ENCODE measurements around the gene PTN.
"Not testable (repeated sequence)": the region's sequence is repeated elsewhere in the genome, so short reads cannot be mapped to it uniquely, and the experiment has no call there.

Gene PTN

GRCh38 chr7:137316648-137317353 lies 26.7 kb downstream of the PTN start:
- DNase-seq: no peak

GRCh38 chr7:137313201-137313600 lies 30.3 kb downstream of the PTN start:
- DNase-seq: no peak

GRCh38 chr7:137306748-137307147 lies 36.8 kb downstream of the PTN start:
- no peak for DNase-seq

DNA sequence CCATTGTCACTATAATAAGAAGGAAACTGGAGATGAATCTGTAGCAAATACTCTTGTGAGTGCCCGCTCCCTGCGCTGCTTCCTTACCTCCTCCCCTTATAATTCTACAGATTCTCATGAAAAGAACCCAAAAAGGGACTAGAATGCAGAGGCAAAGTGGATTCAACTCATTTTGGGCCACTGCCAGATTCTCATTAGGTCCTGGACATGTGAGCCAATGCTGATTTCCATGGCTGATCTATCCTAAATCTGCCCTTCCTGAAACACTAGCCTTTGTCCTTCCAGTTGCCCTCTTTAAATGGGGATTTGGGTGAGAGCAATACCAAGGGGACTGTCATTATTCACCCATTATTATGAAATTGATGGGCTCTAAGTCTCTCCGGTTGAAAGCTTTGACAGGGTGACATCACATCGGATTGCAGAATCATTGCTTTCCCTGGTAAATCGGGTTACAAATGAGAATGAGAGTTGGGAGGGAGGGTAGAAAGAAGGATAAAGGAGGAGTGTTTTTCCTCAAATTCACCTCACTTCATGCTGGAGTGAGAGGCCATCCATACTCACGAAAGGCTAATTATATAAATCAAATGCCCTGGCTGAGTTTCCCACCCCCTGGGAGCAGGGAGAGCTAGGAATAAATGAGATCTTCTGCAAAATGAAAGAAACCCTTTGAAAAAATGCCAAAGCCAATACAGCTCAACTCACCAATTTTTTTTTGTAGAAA lies 37.5 kb downstream of the PTN start:
- DNase-seq: no peak

GRCh38 chr7:137304624-137305235 lies 38.8 kb downstream of the PTN start:
- no peak for DNase-seq

DNA sequence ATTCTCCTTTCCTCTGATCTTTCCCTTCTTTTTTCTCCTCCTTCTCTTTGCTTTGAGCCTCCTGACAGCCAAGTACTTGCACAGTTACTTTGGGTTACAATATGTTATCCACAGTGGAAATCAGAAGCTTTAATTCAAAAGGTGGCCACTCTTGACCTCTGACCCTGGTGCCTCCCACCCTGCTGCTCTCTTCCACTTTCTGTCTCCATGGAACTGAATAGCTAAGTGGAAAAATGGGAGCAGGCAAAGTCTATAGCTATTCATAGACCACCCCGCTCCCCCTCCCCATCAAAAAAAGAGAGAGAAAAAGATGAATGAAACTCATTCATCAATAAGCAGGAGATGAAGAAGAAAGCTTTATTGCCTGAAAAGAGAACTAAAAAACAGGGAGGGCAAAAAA lies 39.4 kb downstream of the PTN start:
- DNase-seq: no peak

DNA sequence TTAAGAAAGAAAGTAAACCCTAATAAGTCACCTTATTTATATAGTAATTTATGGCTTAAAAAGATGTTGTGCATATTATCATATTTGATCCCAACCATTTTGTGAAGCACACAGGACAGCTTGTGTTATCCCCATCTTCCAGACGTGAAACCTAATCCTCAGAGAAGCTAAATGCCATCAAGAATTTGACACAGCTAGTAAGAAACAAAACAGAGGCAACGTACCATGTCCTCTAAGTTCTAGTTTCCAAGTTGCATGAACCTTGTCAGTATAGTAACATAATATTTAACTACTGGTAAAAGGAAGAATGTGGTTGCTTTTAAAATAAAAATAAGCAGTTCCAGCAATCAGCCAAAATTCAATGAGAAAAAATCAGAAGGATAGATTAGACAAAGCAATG lies 41.5 kb downstream of the PTN start:
- no peak for DNase-seq

- DNase-seq: no peak
Measured at GRCh38 chr7:137298464-137298794, 45.1 kb downstream of the PTN start.

DNA sequence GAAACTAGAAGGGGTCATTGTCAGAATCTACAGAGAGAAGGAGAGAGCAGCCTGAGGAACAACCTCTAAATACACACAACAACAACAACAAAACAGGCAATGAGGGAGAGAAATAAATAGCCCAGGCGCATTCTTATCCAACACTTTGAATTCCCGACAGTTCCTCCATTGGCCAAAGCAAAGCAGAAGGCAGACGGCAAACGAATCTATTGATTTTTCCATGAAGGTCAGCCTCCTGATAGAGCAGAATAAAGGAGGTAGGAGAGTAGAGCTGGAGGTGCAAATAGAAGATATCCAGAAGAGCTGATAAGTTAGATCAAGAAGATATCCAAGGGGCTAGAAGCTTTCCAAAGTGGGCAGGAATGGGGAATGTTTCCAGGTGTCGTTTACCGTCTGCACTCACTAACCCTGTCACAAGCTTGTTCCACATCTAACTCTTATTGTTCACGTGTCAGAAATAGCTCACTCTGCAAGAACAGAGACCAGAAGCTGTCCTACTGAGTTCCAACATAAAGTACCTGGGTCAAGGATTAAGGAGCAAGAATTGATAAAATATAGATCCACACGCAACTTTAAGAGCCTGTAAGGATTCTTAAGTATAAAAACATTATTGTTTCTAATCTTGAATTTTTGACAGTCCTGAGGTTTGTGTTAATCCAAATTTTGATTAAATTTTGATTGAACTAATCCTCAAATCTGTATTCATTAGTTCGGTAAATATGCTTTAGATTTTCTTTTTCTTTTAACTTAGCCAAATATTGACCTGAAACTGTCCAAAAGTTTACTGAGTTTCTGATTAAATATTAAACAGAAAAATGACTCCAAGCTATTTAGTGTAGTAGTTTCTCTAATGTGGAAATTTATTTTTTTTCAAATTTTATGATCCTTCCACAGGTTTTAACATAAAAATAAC lies 45.7 kb downstream of the PTN start:
- DNase-seq: no peak

DNA sequence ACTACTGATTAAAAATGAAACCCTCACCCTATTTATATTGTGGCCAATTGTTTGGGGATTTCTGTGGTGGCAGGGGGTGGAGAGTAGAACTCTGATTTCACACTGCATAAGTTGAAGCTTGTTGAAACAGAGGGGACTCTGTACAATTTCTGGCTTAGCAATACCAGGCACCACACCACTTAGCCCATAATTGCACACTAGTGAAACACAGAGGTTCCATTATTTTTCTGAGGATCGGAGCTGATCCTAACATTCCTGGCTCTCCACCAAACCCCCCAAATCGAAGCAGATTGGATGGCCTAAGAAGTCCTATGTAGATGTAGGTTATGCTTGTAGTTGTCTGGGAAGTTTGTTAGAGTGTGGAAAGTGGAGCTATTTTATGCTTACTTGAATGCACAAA lies 47.0 kb downstream of the PTN start:
- DNase-seq: no peak

DNA sequence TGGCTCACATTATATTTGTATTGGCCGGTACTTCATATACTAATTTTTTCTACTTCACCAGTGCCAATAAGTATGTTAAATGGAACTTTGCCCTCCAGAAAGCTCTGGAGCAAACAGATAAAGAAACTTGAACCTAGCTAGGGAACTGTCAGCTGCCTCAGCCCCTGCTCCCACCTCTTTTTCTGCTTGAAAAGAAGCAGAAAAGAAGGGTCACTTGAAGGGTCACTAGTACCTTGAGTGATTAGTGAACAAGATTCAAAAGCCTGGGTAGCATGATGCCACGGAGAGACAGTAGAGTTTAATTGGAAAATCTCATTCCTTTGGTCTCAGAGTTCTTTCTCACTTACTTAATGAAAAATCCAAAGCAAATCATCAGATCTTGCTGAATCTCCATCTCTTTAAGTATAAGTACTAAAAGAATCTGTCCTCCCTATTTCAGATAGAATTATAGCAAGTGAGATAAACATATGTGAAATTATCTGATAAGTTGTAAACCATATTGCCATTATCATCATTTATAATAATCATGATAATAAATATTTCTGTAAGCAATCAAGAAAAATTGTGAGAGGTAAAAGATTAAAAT lies 47.7 kb downstream of the PTN start:
- no peak for DNase-seq

DNA sequence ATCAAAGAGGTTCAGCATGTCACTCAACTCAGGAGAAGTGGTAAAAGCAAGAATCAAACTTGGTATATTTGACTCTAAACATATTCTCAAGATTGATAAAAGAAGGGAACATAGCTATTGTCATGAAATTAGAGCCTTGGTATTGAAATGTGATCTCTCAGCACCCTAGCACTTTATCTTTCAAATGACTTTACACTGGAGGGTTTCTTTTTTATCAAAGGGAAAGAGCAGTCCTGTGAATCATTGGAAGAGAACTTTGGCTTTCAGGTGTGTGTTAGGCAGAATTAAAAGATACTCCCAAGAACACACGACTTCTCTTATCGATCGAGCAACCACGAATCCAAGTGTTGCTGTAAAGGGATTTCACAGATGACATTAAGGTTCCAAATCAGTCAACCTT lies 54.4 kb downstream of the PTN start:
- DNase-seq: no peak

DNA sequence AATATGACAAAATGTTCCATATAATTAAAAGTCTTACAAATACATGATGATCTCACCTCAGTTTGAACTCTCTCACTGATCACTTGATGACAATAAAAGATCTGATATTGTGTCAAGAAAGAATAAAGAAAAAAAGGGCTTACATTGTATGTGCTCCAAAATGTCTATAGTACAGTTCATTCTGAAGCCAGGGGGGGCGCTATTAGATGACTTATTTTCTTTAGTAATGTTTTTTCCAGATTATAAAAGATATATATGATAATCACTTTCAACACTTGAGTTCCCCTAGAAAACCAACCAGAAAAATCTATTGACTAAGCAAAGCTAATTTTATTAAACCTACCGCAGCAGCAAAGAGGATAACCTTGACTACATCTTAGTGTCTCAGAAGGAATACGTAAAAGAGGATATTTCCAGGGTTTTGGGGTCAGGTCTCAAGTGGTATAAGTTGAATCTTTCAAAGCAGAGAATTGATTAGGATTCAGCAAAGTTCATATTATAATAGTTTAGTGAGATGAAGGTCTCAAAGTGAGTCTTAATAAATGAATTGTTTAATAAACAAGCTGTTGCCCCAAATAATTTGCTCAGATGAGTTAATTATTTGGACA lies 55.8 kb downstream of the PTN start:
- DNase-seq: no peak

GRCh38 chr7:137283153-137283552 lies 60.4 kb downstream of the PTN start:
- no peak for DNase-seq

- DNase-seq: no peak
Measured at GRCh38 chr7:137282043-137282442, 61.5 kb downstream of the PTN start.

DNA sequence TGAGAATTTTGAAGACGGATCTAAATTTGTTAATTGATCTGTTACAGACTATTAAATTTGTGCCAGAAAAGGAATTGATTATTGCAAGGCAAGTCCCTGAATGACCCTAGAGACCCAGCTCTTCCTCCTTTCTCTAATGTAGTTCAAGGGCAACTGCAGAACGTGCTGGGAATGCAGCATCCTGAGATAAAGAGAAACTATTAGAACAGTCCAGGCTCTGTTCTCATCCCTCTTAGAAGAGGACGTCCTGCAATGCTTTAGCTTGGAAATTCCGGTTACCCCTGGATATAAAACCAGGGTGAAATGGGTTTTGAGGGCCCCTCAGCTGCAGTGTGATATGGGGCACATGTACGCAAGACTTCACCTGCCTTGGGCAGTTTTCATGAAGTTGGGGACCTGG lies 67.3 kb downstream of the PTN start:
- no peak for DNase-seq

DNA sequence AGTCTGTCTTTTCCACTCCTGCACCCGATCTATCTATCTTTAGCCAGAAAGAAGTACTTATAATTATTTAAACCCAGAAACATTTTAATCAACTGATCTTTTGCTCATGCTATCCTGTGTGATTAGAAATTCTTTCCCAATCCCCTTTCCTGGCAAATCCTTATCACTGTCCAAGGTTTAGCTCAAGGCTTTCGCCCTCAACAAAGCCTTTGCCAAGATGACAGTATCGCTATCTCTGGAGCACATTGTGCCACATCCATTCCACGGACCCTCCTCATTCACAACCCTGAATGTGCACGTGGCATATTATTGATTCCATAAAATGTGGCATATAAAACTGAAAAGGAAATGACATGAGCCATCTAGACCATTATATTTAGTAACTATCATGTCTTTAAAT lies 71.3 kb downstream of the PTN start:
- no peak for DNase-seq

DNA sequence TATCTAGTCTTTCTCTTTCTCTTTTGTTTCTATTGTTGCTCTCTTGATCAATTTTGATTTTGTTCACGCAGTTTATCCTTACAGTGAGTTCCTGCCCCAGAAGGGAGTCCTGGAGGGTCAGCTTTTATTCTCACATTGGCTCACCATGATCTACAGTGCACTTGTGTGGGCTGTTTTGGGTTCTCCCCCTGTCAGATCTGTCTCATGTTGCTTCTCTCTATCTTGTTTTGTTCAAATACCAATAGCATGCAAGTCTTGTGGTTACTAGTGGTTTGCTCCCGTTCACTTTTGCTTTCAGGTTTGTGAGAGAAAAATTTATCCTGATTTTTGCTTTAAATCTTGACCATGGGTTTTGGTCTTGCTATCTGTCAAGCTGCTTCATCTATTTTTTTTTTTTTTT lies 74.3 kb downstream of the PTN start:
- no peak for DNase-seq

- not testable (repeated sequence) for DNase-seq
Measured at GRCh38 chr7:137268001-137268865, 75.3 kb downstream of the PTN start.

GRCh38 chr7:137266764-137267163 lies 76.8 kb downstream of the PTN start:
- DNase-seq: no peak

- not testable (repeated sequence) for DNase-seq
Measured at GRCh38 chr7:137265480-137265879, 78.1 kb downstream of the PTN start.

GRCh38 chr7:137262599-137262998 lies 80.9 kb downstream of the PTN start:
- DNase-seq: no peak
